A549 (cell line): ENCODE results near the gene PREX1.

ENCODE experiments used
- JUN ChIP-seq, 2 experiments: fragments of >200 bp; sonication (Bioruptor Twin); formaldehyde crosslinking; IDR thresholded peaks; 2 replicates in 1 of 2; 3 replicates in 1 of 2; pipeline ENCODE4 v1.6.1; 2016 to 2017
- JUNB ChIP-seq: fragments of >200 bp; sonication (Bioruptor Twin); formaldehyde crosslinking; IDR thresholded peaks from 2 replicates; pipeline ENCODE4 v1.6.1; 2016
- POLR2A ChIP-seq: IDR thresholded peaks from 2 replicates; pipeline ENCODE4 v1.6.1; 2012; ENCODE audit warnings: mild to moderate bottlenecking, low read length
- POLR2AphosphoS2 ChIP-seq: conservative IDR thresholded peaks from 2 replicates; pipeline ENCODE4 v1.6.1; 2012; ENCODE audit warnings: low read length, improper control_type of control experiment, inconsistent platforms
- RFX5 ChIP-seq: fragments of 450-650 bp; IDR thresholded peaks from 2 replicates; pipeline ENCODE4 v1.7.1; 2014; ENCODE audit warnings: antibody characterized with exemption, mild to moderate bottlenecking, moderate library complexity
- SMC3 ChIP-seq: fragments of >200 bp; sonication (Bioruptor Twin); formaldehyde crosslinking; IDR thresholded peaks from 3 replicates; pipeline ENCODE4 v1.6.1; 2018; ENCODE audit warnings: inconsistent platforms
- ZFP36 ChIP-seq: fragments of 450-650 bp; IDR thresholded peaks from 2 replicates; pipeline ENCODE4 v1.6.1; 2014; ENCODE audit warnings: borderline replicate concordance; ENCODE audit not compliant: partially characterized antibody
- TF ChIP-seq, protein P1 (sequence below): fragments of >200 bp; sonication (Bioruptor Twin); formaldehyde crosslinking; IDR thresholded peaks from 3 replicates; pipeline ENCODE4 v1.5.1; 2016
- TF ChIP-seq, protein P2 (sequence below): IDR thresholded peaks from 2 replicates; pipeline ENCODE4 v1.6.1; 2012
- TF ChIP-seq, protein P3 (sequence below): IDR thresholded peaks from 2 replicates; pipeline ENCODE4 v1.6.1; 2012

DNA sequence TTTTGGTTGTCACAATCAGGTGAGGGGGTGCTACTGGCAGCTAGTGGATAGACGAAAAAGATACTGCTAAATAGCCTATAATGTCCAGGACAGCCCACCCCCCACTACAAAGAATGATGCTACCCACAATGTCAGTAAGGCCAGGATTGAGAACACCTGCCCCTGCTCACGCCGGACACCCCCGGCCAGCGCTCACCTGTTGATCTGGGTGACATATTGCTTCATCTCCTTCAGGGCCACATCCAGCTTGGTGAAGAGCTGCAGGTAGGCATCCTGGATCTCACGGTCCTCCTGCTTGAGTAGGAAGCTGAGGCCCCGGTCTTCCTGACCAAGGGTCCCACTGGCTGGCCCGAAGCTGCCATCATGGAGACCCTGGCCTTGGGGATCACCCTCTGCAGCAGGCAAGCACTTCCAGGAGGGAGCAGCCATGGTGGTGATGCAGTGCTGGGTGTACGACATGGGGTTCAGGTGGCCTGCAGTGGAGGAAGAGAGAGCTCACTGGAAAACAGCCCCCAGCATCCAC, 178.6 kb downstream of the PREX1 start:
- no peak for TF ChIP-seq POLR2A
- TF ChIP-seq SMC3, result no peak
- TF ChIP-seq, protein P1, sequence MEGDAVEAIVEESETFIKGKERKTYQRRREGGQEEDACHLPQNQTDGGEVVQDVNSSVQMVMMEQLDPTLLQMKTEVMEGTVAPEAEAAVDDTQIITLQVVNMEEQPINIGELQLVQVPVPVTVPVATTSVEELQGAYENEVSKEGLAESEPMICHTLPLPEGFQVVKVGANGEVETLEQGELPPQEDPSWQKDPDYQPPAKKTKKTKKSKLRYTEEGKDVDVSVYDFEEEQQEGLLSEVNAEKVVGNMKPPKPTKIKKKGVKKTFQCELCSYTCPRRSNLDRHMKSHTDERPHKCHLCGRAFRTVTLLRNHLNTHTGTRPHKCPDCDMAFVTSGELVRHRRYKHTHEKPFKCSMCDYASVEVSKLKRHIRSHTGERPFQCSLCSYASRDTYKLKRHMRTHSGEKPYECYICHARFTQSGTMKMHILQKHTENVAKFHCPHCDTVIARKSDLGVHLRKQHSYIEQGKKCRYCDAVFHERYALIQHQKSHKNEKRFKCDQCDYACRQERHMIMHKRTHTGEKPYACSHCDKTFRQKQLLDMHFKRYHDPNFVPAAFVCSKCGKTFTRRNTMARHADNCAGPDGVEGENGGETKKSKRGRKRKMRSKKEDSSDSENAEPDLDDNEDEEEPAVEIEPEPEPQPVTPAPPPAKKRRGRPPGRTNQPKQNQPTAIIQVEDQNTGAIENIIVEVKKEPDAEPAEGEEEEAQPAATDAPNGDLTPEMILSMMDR, result no peak
- TF ChIP-seq ZFP36, result no peak
- no peak for TF ChIP-seq POLR2AphosphoS2
- no peak for TF ChIP-seq JUNB
- no peak for TF ChIP-seq JUN (IDR thresholded peaks at IDR 0.05)
- TF ChIP-seq, protein P2, sequence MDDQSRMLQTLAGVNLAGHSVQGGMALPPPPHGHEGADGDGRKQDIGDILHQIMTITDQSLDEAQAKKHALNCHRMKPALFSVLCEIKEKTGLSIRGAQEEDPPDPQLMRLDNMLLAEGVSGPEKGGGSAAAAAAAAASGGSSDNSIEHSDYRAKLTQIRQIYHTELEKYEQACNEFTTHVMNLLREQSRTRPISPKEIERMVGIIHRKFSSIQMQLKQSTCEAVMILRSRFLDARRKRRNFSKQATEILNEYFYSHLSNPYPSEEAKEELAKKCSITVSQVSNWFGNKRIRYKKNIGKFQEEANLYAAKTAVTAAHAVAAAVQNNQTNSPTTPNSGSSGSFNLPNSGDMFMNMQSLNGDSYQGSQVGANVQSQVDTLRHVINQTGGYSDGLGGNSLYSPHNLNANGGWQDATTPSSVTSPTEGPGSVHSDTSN, result no peak
- TF ChIP-seq, protein P3, sequence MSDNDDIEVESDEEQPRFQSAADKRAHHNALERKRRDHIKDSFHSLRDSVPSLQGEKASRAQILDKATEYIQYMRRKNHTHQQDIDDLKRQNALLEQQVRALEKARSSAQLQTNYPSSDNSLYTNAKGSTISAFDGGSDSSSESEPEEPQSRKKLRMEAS, result no peak
- no peak for TF ChIP-seq RFX5
